ACC112 (cell line): ENCODE measurements around the gene CSPG4.
"Not testable (repeated sequence)": the region's sequence is repeated elsewhere in the genome, so short reads cannot be mapped to it uniquely, and the experiment has no call there.

Source experiments
- H2AFZ ChIP-seq: fragments of 200-600 bp; sonication (generic); one replicate; pipeline ENCODE4 v1.6.0; 2017; ENCODE audit warnings: antibody characterized with exemption, low read length; ENCODE audit not compliant: unreplicated experiment
- H3K27ac ChIP-seq: fragments of 200-600 bp; sonication (generic); 2 replicates; pipeline ENCODE4 v1.5.1; 2014; ENCODE audit warnings: low read depth, mild to moderate bottlenecking, antibody characterized with exemption, low read length, moderate library complexity
- H3K27me3 ChIP-seq: fragments of 200-600 bp; sonication (generic); 2 replicates; pipeline ENCODE4 v1.6.1; 2014; ENCODE audit warnings: mild to moderate bottlenecking, antibody characterized with exemption, low read length, moderate library complexity, mixed read lengths; ENCODE audit not compliant: insufficient read depth
- H3K36me3 ChIP-seq: fragments of 200-600 bp; sonication (generic); 2 replicates; pipeline ENCODE4 v1.6.1; 2016; ENCODE audit warnings: mild to moderate bottlenecking, antibody characterized with exemption, low read length, moderate library complexity, mixed read lengths; ENCODE audit not compliant: insufficient read depth
- H3K4me1 ChIP-seq: fragments of 200-600 bp; sonication (generic); one replicate; pipeline ENCODE4 v1.6.1; 2016; ENCODE audit warnings: low read length, mixed read lengths; ENCODE audit not compliant: insufficient read depth, unreplicated experiment, control insufficient read depth
- H3K4me3 ChIP-seq: fragments of 200-600 bp; sonication (generic); 2 replicates; pipeline ENCODE4 v1.5.1; 2014; ENCODE audit warnings: mild to moderate bottlenecking, low read depth, low read length
- H3K79me2 ChIP-seq: fragments of 200-600 bp; sonication (generic); one replicate; pipeline ENCODE4 v1.6.0; 2016; ENCODE audit warnings: low read length; ENCODE audit not compliant: control insufficient read depth, unreplicated experiment, insufficient read depth

The CSPG4 gene

GRCh38 chr15:75723171-75723846 lies 10.7 kb upstream of the CSPG4 start:
- peak overlapping the region; percentile 54 for H3K27ac ChIP-seq
- H3K36me3 ChIP-seq = no peaks in the 10 kb centered on the region
- H3K27me3 ChIP-seq = no peaks in the 10 kb centered on the region
- H2AFZ ChIP-seq = no peak overlapping the region
- peaks cover 26% of the 10 kb centered on the region for H3K4me1 ChIP-seq
- no peak overlapping the region for H3K4me3 ChIP-seq
- no peaks in the 10 kb centered on the region for H3K79me2 ChIP-seq

GRCh38 chr15:75721923-75722870 lies 9.5 kb upstream of the CSPG4 start:
- Histone ChIP-seq H3K79me2 (no peaks in the 10 kb centered on the region), H3K27me3 (no peaks in the 10 kb centered on the region), H3K27ac (peak overlapping the region; percentile 54; the same call in 1 of the 2 replicates), H3K4me1 (peaks cover 30% of the 10 kb centered on the region), H2AFZ (no peak overlapping the region), H3K36me3 (no peaks in the 10 kb centered on the region), H3K4me3 (no peak overlapping the region)

GRCh38 chr15:75721480-75721922 lies 8.9 kb upstream of the CSPG4 start:
- Histone ChIP-seq H3K27me3 (no peaks in the 10 kb centered on the region), H3K4me1 (peaks cover 30% of the 10 kb centered on the region), H3K4me3 (no peak overlapping the region), H3K27ac (no peak overlapping the region), H3K79me2 (no peaks in the 10 kb centered on the region), H3K36me3 (no peaks in the 10 kb centered on the region), H2AFZ (no peak overlapping the region)

- Histone ChIP-seq H3K27ac (no peak overlapping the region), H3K4me1 (peaks cover 30% of the 10 kb centered on the region), H2AFZ (no peak overlapping the region), H3K27me3 (no peaks in the 10 kb centered on the region), H3K79me2 (no peaks in the 10 kb centered on the region), H3K36me3 (no peaks in the 10 kb centered on the region), H3K4me3 (no peak overlapping the region)
These were observed 8.3 kb upstream of the CSPG4 start for GRCh38 chr15:75720787-75721479.

- H3K36me3 ChIP-seq = no peaks in the 10 kb centered on the region
- H3K27me3 ChIP-seq = no peaks in the 10 kb centered on the region
- no peaks in the 10 kb centered on the region for H3K79me2 ChIP-seq
- H3K27ac ChIP-seq = no peak overlapping the region
- H3K4me1 ChIP-seq = peaks cover 30% of the 10 kb centered on the region
- H2AFZ ChIP-seq = no peak overlapping the region
- no peak overlapping the region for H3K4me3 ChIP-seq
These were observed 7.6 kb upstream of the CSPG4 start for GRCh38 chr15:75720297-75720696.

GRCh38 chr15:75718328-75718727 lies 5.7 kb upstream of the CSPG4 start:
- Histone ChIP-seq H3K27me3 (no peaks in the 10 kb centered on the region), H3K27ac (no peak overlapping the region), H2AFZ (no peak overlapping the region)

GRCh38 chr15:75717001-75717400 lies 4.4 kb upstream of the CSPG4 start:
- not testable (repeated sequence) for H3K36me3 ChIP-seq, H3K27me3 ChIP-seq, H2AFZ ChIP-seq, H3K27ac ChIP-seq, H3K79me2 ChIP-seq, H3K4me3 ChIP-seq
- H3K4me1 ChIP-seq = peaks cover 28% of the 10 kb centered on the region

More at GRCh38 chr15:75718328-75718727, 5.7 kb upstream of the CSPG4 start:
- Histone ChIP-seq H3K36me3 (no peaks in the 10 kb centered on the region), H3K4me3 (no peak overlapping the region), H3K4me1 (peaks cover 25% of the 10 kb centered on the region), H3K79me2 (no peaks in the 10 kb centered on the region)

- not testable (repeated sequence) for H3K36me3 ChIP-seq, H3K4me3 ChIP-seq, H3K79me2 ChIP-seq, H3K27ac ChIP-seq, H3K27me3 ChIP-seq, H2AFZ ChIP-seq
- peaks cover 28% of the 10 kb centered on the region for H3K4me1 ChIP-seq
These were observed 3.8 kb upstream of the CSPG4 start for GRCh38 chr15:75716249-75716950.

GRCh38 chr15:75715312-75715832 lies 2.7 kb upstream of the CSPG4 start:
- H3K4me1 ChIP-seq = peaks cover 19% of the 10 kb centered on the region
- not testable (repeated sequence) for H3K27ac ChIP-seq, H3K27me3 ChIP-seq, H3K36me3 ChIP-seq, H3K4me3 ChIP-seq, H2AFZ ChIP-seq, H3K79me2 ChIP-seq

GRCh38 chr15:75714195-75714594 lies 1.5 kb upstream of the CSPG4 start:
- Histone ChIP-seq H2AFZ (no peak overlapping the region), H3K79me2 (no peaks in the 10 kb centered on the region), H3K4me3 (no peak overlapping the region), H3K4me1 (peaks cover 19% of the 10 kb centered on the region), H3K36me3 (no peaks in the 10 kb centered on the region), H3K27me3 (no peaks in the 10 kb centered on the region), H3K27ac (no peak overlapping the region)
